Sigmoid colon (tissue), 4 donors: ENCODE data around the gene PCDH10.

Experiments
- POLR2A ChIP-seq, 2 donors: fragments of 450-650 bp; IDR thresholded peaks; one replicate each; pipeline ENCODE4 v1.6.1; 2016; ENCODE audit warnings: antibody characterized with exemption in 2 of 2, mild to moderate bottlenecking in 2 of 2, moderate library complexity in 2 of 2
- POLR2AphosphoS5 ChIP-seq, 4 donors: sonication (generic); formaldehyde crosslinking; IDR thresholded peaks; one replicate each; pipeline ENCODE4 v1.6.1; 2017; ENCODE audit warnings: antibody characterized with exemption in 4 of 4
- TF ChIP-seq, protein P1 (sequence below), 4 experiments: fragments of 450-650 bp in 3 of 4; fragments of 200-600 bp in 1 of 4; IDR thresholded peaks; one replicate each; pipeline ENCODE4 v1.5.1; 2016 to 2019; ENCODE audit warnings: antibody characterized with exemption in 4 of 4, mild to moderate bottlenecking in 3 of 4, moderate library complexity in 2 of 4

GRCh38 chr4:133161570-133162295 is 12.6 kb downstream of the PCDH10 start:
- TF ChIP-seq POLR2A (IDR thresholded peaks at IDR 0.05) = no peak
- TF ChIP-seq, protein P1, sequence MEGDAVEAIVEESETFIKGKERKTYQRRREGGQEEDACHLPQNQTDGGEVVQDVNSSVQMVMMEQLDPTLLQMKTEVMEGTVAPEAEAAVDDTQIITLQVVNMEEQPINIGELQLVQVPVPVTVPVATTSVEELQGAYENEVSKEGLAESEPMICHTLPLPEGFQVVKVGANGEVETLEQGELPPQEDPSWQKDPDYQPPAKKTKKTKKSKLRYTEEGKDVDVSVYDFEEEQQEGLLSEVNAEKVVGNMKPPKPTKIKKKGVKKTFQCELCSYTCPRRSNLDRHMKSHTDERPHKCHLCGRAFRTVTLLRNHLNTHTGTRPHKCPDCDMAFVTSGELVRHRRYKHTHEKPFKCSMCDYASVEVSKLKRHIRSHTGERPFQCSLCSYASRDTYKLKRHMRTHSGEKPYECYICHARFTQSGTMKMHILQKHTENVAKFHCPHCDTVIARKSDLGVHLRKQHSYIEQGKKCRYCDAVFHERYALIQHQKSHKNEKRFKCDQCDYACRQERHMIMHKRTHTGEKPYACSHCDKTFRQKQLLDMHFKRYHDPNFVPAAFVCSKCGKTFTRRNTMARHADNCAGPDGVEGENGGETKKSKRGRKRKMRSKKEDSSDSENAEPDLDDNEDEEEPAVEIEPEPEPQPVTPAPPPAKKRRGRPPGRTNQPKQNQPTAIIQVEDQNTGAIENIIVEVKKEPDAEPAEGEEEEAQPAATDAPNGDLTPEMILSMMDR (IDR thresholded peaks at IDR 0.05) = no peak
- TF ChIP-seq POLR2AphosphoS5 (IDR thresholded peaks at IDR 0.05) = no peak
